Mesendoderm (in vitro differentiated cells): ENCODE measurements around the gene PRRT4. TPM values are rescaled to one million over a fixed set of nuclear protein-coding genes. Genes with fewer than 3 reads are reported as not detected.

Experiments used
- DNase-seq: peaks from one replicate; pipeline ENCODE4 v3.0.0; 2013
- H2AK5ac ChIP-seq: 2 replicates; pipeline ENCODE4 v1.6.1; 2013; ENCODE audit warnings: low read length, inconsistent platforms
- H2BK120ac ChIP-seq: 2 replicates; pipeline ENCODE4 v1.6.1; 2013; ENCODE audit warnings: low read depth, mild to moderate bottlenecking, low read length, moderate library complexity, mixed read lengths
- H2BK15ac ChIP-seq: replicated peaks from 2 replicates; pipeline ENCODE4 v1.6.1; 2013; ENCODE audit warnings: low read depth, mild to moderate bottlenecking, moderate library complexity
- H2BK5ac ChIP-seq: 2 replicates; pipeline ENCODE4 v1.6.1; 2013; ENCODE audit warnings: low read length, inconsistent platforms
- H3K18ac ChIP-seq: 2 replicates; pipeline ENCODE4 v1.6.1; 2013; ENCODE audit warnings: mild to moderate bottlenecking, low read length, mixed read lengths
- H3K23ac ChIP-seq: one replicate; pipeline ENCODE4 v1.6.1; 2013; ENCODE audit warnings: low read length
- H3K27ac ChIP-seq: 2 replicates; pipeline ENCODE4 v1.5.1; 2013; ENCODE audit warnings: low read depth, mild to moderate bottlenecking, inconsistent platforms, low read length, moderate library complexity
- H3K27me3 ChIP-seq: 2 replicates; pipeline ENCODE4 v1.6.1; 2013; ENCODE audit warnings: low read length, control low read depth, mild to moderate bottlenecking, inconsistent platforms; ENCODE audit not compliant: insufficient read depth, poor library complexity
- H3K36me3 ChIP-seq: 2 replicates; pipeline ENCODE4 v1.6.1; 2013; ENCODE audit warnings: low read length, inconsistent platforms; ENCODE audit not compliant: control insufficient read depth, insufficient read depth
- H3K4ac ChIP-seq: one replicate; pipeline ENCODE4 v1.6.1; 2013; ENCODE audit warnings: low read depth, mild to moderate bottlenecking, low read length, moderate library complexity
- H3K4me1 ChIP-seq: 2 replicates; pipeline ENCODE4 v1.6.1; 2013; ENCODE audit warnings: low read depth, low read length, inconsistent platforms; ENCODE audit not compliant: control insufficient read depth
- H3K4me2 ChIP-seq: 2 replicates; pipeline ENCODE4 v1.6.1; 2013; ENCODE audit warnings: low read length
- H3K4me3 ChIP-seq: 2 replicates; pipeline ENCODE4 v1.5.1; 2013; ENCODE audit warnings: mild to moderate bottlenecking, low read length
- H3K56ac ChIP-seq: one replicate; pipeline ENCODE4 v1.6.1; 2013; ENCODE audit warnings: low read length
- H3K79me1 ChIP-seq: 2 replicates; pipeline ENCODE4 v1.6.1; 2013; ENCODE audit warnings: low read length, inconsistent platforms
- H3K79me2 ChIP-seq: 2 replicates; pipeline ENCODE4 v1.6.1; 2013; ENCODE audit warnings: mild to moderate bottlenecking, low read length; ENCODE audit not compliant: control insufficient read depth, insufficient read depth
- H3K9ac ChIP-seq: 2 replicates; pipeline ENCODE4 v1.6.1; 2013; ENCODE audit warnings: low read length, inconsistent platforms
- H4K5ac ChIP-seq: one replicate; pipeline ENCODE4 v1.6.1; 2013; ENCODE audit warnings: low read length
- H4K8ac ChIP-seq: one replicate; pipeline ENCODE4 v1.6.1; 2013; ENCODE audit warnings: low read depth, mild to moderate bottlenecking, control low read depth, low read length, moderate library complexity
- WGBS: extraction: QIAGEN DNeasy Blood & Tissue Kit; methylation state at CpG from one replicate; pipeline ENCODE4 v1.1.7; 2013; ENCODE audit warnings: low lambda C conversion rate, missing lambda C conversion rate; ENCODE audit not compliant: insufficient coverage; ENCODE audit errors: extremely low coverage; 5-methylcytosine and 5-hydroxymethylcytosine counted together
- polyA plus RNA-seq, 2 experiments: library from polyadenylated mRNA; stranded (reverse); fragments of 200-250 nt; gene quantifications; one replicate each; pipeline ENCODE4 v1.2.3, GENCODE V29; 2013

The PRRT4 gene
- 0.22 TPM for polyA plus RNA-seq (2013, experiment 1 of 2)
- polyA plus RNA-seq (2013, experiment 2 of 2): 0.22 TPM

GRCh38 chr7:128361411-128362379 lies at the start of gene PRRT4:
TSS of gene PRRT4 (minus strand) at chr7:128361690.
- peaks cover 2% of the 10 kb centered on the region for H3K4me1 ChIP-seq
- H3K36me3 ChIP-seq: no peaks in the 10 kb centered on the region
- H3K18ac ChIP-seq: no peak within 1 kb of the TSS
- peak within 1 kb of the TSS; percentile 41 for H3K9ac ChIP-seq
- H3K79me2 ChIP-seq: no peaks in the 10 kb centered on the region
- no peak within 1 kb of the TSS for H3K4ac ChIP-seq
- H3K79me1 ChIP-seq: no peaks in the 10 kb centered on the region
- peaks cover 32% of the 10 kb centered on the region for H3K27me3 ChIP-seq
- no peak within 1 kb of the TSS for H2BK120ac ChIP-seq
- no peak within 1 kb of the TSS for H2BK5ac ChIP-seq
- WGBS: no CpG with 5 or more reads among the region's 88 CpGs
- H3K56ac ChIP-seq: peak within 1 kb of the TSS; percentile 75
- H3K4me3 ChIP-seq: no peak within 1 kb of the TSS
- H2AK5ac ChIP-seq: no peak within 1 kb of the TSS
- H4K5ac ChIP-seq: no peak within 1 kb of the TSS
- peak within 1 kb of the TSS; percentile 67 for H3K4me2 ChIP-seq
- peak; percentile 55 for DNase-seq
- no peak within 1 kb of the TSS for H2BK15ac ChIP-seq
- H4K8ac ChIP-seq: no peak within 1 kb of the TSS
- no peak within 1 kb of the TSS for H3K27ac ChIP-seq
- H3K23ac ChIP-seq: peak within 1 kb of the TSS; percentile 18

- peaks cover 2% of the 10 kb centered on the region for H3K4me1 ChIP-seq
- H3K79me2 ChIP-seq: no peaks in the 10 kb centered on the region
- no peaks in the 10 kb centered on the region for H3K36me3 ChIP-seq
- peak overlapping the region; percentile 20 for H3K4me3 ChIP-seq
- no peak overlapping the region for H2BK120ac ChIP-seq
- no peak overlapping the region for H3K23ac ChIP-seq
- no peak overlapping the region for H4K5ac ChIP-seq
- WGBS: no CpG with 5 or more reads among the region's 6 CpGs
- H3K27ac ChIP-seq: no peak overlapping the region
- H3K4ac ChIP-seq: no peak overlapping the region
- H3K18ac ChIP-seq: no peak overlapping the region
- no peaks in the 10 kb centered on the region for H3K79me1 ChIP-seq
- H4K8ac ChIP-seq: no peak overlapping the region
- peaks cover 17% of the 10 kb centered on the region for H3K27me3 ChIP-seq
- H3K9ac ChIP-seq: peak overlapping the region; percentile 71
- no peak for DNase-seq
- H2BK15ac ChIP-seq: no peak overlapping the region
- peak overlapping the region; percentile 92 for H3K4me2 ChIP-seq
- no peak overlapping the region for H2BK5ac ChIP-seq
- no peak overlapping the region for H2AK5ac ChIP-seq
- peak overlapping the region; percentile 86 for H3K56ac ChIP-seq
Observed at GRCh38 chr7:128410451-128410753, 48.9 kb upstream of the PRRT4 start.

GRCh38 chr7:128409596-128410450 lies 48.3 kb upstream of the PRRT4 start, which contains the start of gene IMPDH1:
TSS of gene IMPDH1 (minus strand) at chr7:128409982. CDS start at chr7:128409901, 81 bp downstream.
- Histone ChIP-seq H3K27ac (no peak within 1 kb of the TSS), H3K79me2 (no peaks in the 10 kb centered on the region), H3K36me3 (no peaks in the 10 kb centered on the region), H3K27me3 (peaks cover 17% of the 10 kb centered on the region), H3K4ac (no peak within 1 kb of the TSS), H4K8ac (no peak within 1 kb of the TSS), H3K23ac (peak within 1 kb of the TSS; percentile 57), H3K9ac (peak within 1 kb of the TSS; percentile 73), H3K56ac (peak within 1 kb of the TSS; percentile 86), H3K79me1 (no peaks in the 10 kb centered on the region), H3K4me2 (peak within 1 kb of the TSS; percentile 92), H4K5ac (no peak within 1 kb of the TSS), H3K18ac (no peak within 1 kb of the TSS), H2BK5ac (no peak within 1 kb of the TSS), H2BK15ac (no peak within 1 kb of the TSS), H2BK120ac (no peak within 1 kb of the TSS), H3K4me1 (peaks cover 2% of the 10 kb centered on the region), H2AK5ac (no peak within 1 kb of the TSS), H3K4me3 (peak within 1 kb of the TSS; percentile 27)
- peak; percentile 70 for DNase-seq
- no CpG with 5 or more reads among the region's 87 CpGs for WGBS

- Histone ChIP-seq H2BK120ac (no peak overlapping the region), H3K27me3 (peaks cover 17% of the 10 kb centered on the region), H4K5ac (no peak overlapping the region), H3K27ac (no peak overlapping the region), H3K79me1 (no peaks in the 10 kb centered on the region), H4K8ac (no peak overlapping the region), H3K79me2 (no peaks in the 10 kb centered on the region), H3K23ac (peak overlapping the region; percentile 57), H3K9ac (peak overlapping the region; percentile 73), H3K4me2 (peak overlapping the region; percentile 53), H3K4me3 (peak overlapping the region; percentile 16), H3K4ac (no peak overlapping the region), H3K56ac (peak overlapping the region; percentile 83), H3K4me1 (peaks cover 7% of the 10 kb centered on the region), H3K18ac (no peak overlapping the region), H2AK5ac (no peak overlapping the region), H3K36me3 (no peaks in the 10 kb centered on the region), H2BK15ac (no peak overlapping the region), H2BK5ac (no peak overlapping the region)
- WGBS: no CpG with 5 or more reads among the region's 25 CpGs
- peak; percentile 6 for DNase-seq
Observed at GRCh38 chr7:128408709-128409595, 47.5 kb upstream of the PRRT4 start.
